DND-41 (cell line): ENCODE measurements around the gene HSPH1.

ENCODE experiments used
- EZH2 ChIP-seq: IDR thresholded peaks from 3 replicates; pipeline ENCODE4 v1.6.1; 2012; ENCODE audit warnings: borderline replicate concordance, low read depth, mild to moderate bottlenecking, moderate library complexity, low read length, inconsistent platforms; ENCODE audit not compliant: severe bottlenecking
- TF ChIP-seq, protein P1 (sequence below): IDR thresholded peaks from 2 replicates; pipeline ENCODE4 v1.5.1; 2012; ENCODE audit warnings: borderline replicate concordance, low read length, moderate library complexity, mild to moderate bottlenecking; ENCODE audit not compliant: poor library complexity, severe bottlenecking; ENCODE audit errors: extremely low read depth

DNA sequence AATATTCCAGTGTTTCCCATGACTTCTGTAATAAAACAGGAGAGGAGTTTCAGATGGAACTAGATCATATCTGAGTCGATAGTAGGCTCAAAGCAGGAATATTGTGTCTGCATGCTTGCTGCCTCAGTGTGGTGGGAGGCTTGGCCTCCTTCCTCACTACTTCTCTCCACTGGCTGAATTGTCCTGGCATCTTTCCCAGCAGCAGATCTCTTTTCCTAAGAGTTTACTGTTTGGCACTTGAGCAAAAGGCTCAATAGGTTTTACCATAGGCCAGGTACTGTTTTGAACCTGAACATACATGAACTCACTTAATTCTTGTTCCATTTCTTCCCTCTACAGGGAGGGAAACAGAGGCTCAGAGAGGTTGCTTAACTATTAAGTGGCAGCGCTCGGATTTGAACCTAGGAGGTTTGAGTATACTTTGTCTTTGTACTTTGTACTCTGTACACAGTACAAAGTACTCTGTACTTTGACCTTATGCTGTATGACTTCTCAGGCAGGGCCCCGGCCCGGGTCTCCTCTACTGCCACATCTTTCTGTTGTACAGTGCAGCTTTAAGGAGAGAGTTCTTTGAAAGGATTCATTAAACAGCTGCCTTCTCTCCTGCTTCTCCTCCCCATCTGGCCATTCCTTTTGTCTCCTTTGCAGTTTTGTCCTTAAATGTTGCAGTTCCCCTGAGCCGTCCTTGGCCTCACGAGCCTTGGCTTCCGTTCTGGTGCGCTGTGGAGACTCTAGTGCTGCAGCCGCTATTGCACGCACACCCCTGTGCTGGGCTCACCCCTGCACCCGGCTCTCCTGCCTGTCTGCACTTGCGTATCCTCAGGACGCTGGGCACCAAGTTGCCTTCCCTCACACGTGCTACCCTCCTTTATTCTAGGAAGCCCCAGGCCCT, 46.2 kb upstream of the HSPH1 start:
- TF ChIP-seq, protein P1, sequence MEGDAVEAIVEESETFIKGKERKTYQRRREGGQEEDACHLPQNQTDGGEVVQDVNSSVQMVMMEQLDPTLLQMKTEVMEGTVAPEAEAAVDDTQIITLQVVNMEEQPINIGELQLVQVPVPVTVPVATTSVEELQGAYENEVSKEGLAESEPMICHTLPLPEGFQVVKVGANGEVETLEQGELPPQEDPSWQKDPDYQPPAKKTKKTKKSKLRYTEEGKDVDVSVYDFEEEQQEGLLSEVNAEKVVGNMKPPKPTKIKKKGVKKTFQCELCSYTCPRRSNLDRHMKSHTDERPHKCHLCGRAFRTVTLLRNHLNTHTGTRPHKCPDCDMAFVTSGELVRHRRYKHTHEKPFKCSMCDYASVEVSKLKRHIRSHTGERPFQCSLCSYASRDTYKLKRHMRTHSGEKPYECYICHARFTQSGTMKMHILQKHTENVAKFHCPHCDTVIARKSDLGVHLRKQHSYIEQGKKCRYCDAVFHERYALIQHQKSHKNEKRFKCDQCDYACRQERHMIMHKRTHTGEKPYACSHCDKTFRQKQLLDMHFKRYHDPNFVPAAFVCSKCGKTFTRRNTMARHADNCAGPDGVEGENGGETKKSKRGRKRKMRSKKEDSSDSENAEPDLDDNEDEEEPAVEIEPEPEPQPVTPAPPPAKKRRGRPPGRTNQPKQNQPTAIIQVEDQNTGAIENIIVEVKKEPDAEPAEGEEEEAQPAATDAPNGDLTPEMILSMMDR = no peak
- TF ChIP-seq EZH2 = no peak
